ENCODE data around the gene EYA2.
A peak's percentile ranks its signal among the peaks of the same experiment; 100 is the strongest.

EYA2 gene

GRCh38 chr20:46984405-46984804 is 89.8 kb downstream of the EYA2 start:
- no peak for DNase-seq

GRCh38 chr20:46985250-46985649 is 90.6 kb downstream of the EYA2 start:
- DNase-seq, result peak; percentile 22

- no peak for DNase-seq
These were observed 91.0 kb downstream of the EYA2 start for GRCh38 chr20:46985671-46986070.

- DNase-seq, result no peak
These were observed 92.4 kb downstream of the EYA2 start for GRCh38 chr20:46987001-46987400.

GRCh38 chr20:46990017-46990595 is 95.5 kb downstream of the EYA2 start:
- DNase-seq, result peak; percentile 62

- DNase-seq, result no peak
These were observed 96.0 kb downstream of the EYA2 start for GRCh38 chr20:46990596-46991104.

GRCh38 chr20:46991168-46991567 is 96.5 kb downstream of the EYA2 start:
- no peak for DNase-seq

- DNase-seq, result no peak
These were observed 97.4 kb downstream of the EYA2 start for GRCh38 chr20:46991880-46992639.

- no peak for DNase-seq
These were observed 98.0 kb downstream of the EYA2 start for GRCh38 chr20:46992640-46993035.

GRCh38 chr20:46993465-46994095 is 98.9 kb downstream of the EYA2 start:
- DNase-seq, result no peak

- no peak for DNase-seq
These were observed 99.7 kb downstream of the EYA2 start for GRCh38 chr20:46994341-46994740.

- DNase-seq, result no peak
These were observed 101.0 kb downstream of the EYA2 start for GRCh38 chr20:46995561-46996142.

GRCh38 chr20:46997187-46997586 is 102.5 kb downstream of the EYA2 start:
- no peak for DNase-seq

- peak; percentile 29 for DNase-seq
These were observed 104.0 kb downstream of the EYA2 start for GRCh38 chr20:46998477-46999240.

- DNase-seq, result no peak
These were observed 105.3 kb downstream of the EYA2 start for GRCh38 chr20:46999801-47000465.

- DNase-seq, result no peak
These were observed 108.6 kb downstream of the EYA2 start for GRCh38 chr20:47003223-47003622.

- no peak for DNase-seq
These were observed 109.5 kb downstream of the EYA2 start for GRCh38 chr20:47004179-47004578.

GRCh38 chr20:47007826-47008655 is 113.4 kb downstream of the EYA2 start:
- no peak for DNase-seq

- no peak for DNase-seq
These were observed 114.3 kb downstream of the EYA2 start for GRCh38 chr20:47008842-47009518.

- no peak for DNase-seq
These were observed 115.1 kb downstream of the EYA2 start for GRCh38 chr20:47009784-47010183.

GRCh38 chr20:47011984-47012383 is 117.3 kb downstream of the EYA2 start:
- no peak for DNase-seq
